Activated naive CD4-positive, alpha-beta T cell treated with anti-CD3 and anti-CD28 coated beads for 36 hours (primary cell): Measurements from ENCODE around the gene SLC26A2. TPM values are rescaled to one million over a fixed set of nuclear protein-coding genes. Genes with fewer than 3 reads are reported as not detected.
A peak's percentile ranks its signal among the peaks of the same experiment; 100 is the strongest.
"Not testable (repeated sequence)": the region's sequence is repeated elsewhere in the genome, so short reads cannot be mapped to it uniquely, and the experiment has no call there.

ENCODE experiments used
- CTCF ChIA-PET: fragments of 350-600 bp; sonication (Branson Sonifier 250); formaldehyde crosslinking; loops from one replicate; lab custom pipeline; 2021; ENCODE audit warnings: antibody characterized with exemption; lab: Charles Lee
- DNase-seq: peaks from one replicate; pipeline ENCODE4 v3.0.0-alpha.2; 2020
- H3K27ac Mint-ChIP-seq: one replicate; pipeline ENCODE4 v1.8.0; 2021; ENCODE audit warnings: mild to moderate bottlenecking, mixed read lengths
- H3K27me3 Mint-ChIP-seq: one replicate; pipeline ENCODE4 v1.8.0; 2021; ENCODE audit warnings: low read depth, mixed read lengths
- H3K36me3 Mint-ChIP-seq: one replicate; pipeline ENCODE4 v1.8.0; 2021; ENCODE audit warnings: low read depth, mixed read lengths
- H3K4me1 Mint-ChIP-seq: one replicate; pipeline ENCODE4 v1.8.0; 2021; ENCODE audit warnings: low read depth, mixed read lengths
- H3K4me3 Mint-ChIP-seq: one replicate; pipeline ENCODE4 v1.8.0; 2021; ENCODE audit warnings: mild to moderate bottlenecking, moderate library complexity, mixed read lengths
- H3K9me3 Mint-ChIP-seq: one replicate; pipeline ENCODE4 v1.8.0; 2021; ENCODE audit warnings: mixed read lengths
- intact Hi-C: fragments of 100-400 bp; cut with micrococcal nuclease; formaldehyde crosslinking; loops from one replicate; pipeline ENCODE4 v1.15.1; 2023
- total RNA-seq, 2 experiments: library from RNA; stranded (reverse); gene quantifications; one replicate each; pipeline ENCODE4 v1.2.3, GENCODE V29; 2021

The SLC26A2 gene
- total RNA-seq, 2 experiments from 2014 or later, result 3.5 to 3.7 TPM

- peaks cover 6% of the 10 kb centered on the region for H3K4me1 Mint-ChIP-seq
- H3K36me3 Mint-ChIP-seq, result no peaks in the 10 kb centered on the region
- H3K27me3 Mint-ChIP-seq, result no peaks in the 10 kb centered on the region
- peak; percentile 10 for DNase-seq
- no peak overlapping the region for H3K4me3 Mint-ChIP-seq
- CTCF ChIA-PET, result interaction anchor here (0.9 kb wide), 1 partner anchor 23 kb away, joined by 5 read pairs; no protein-coding TSS in a partner anchor
- H3K9me3 Mint-ChIP-seq, result no peaks in the 10 kb centered on the region
- intact Hi-C loops, result loop anchor here (1.0 kb wide), 1 partner anchor 19 kb away; no protein-coding TSS in a partner anchor
- no peak overlapping the region for H3K27ac Mint-ChIP-seq
Observed at GRCh38 chr5:149940077-149940574, 20.4 kb upstream of the SLC26A2 start.

GRCh38 chr5:149940941-149941644, 19.5 kb upstream of the SLC26A2 start:
- Mint-ChIP-seq H3K4me3 (no peak overlapping the region), H3K36me3 (no peaks in the 10 kb centered on the region), H3K9me3 (no peaks in the 10 kb centered on the region), H3K27me3 (no peaks in the 10 kb centered on the region), H3K27ac (no peak overlapping the region), H3K4me1 (peaks cover 6% of the 10 kb centered on the region)
- no peak for DNase-seq
- CTCF ChIA-PET, result no interaction called here
- intact Hi-C loops, result loop anchor here (1.0 kb wide), 1 partner anchor 18 kb away; no protein-coding TSS in a partner anchor

- H3K27me3 Mint-ChIP-seq, result no peaks in the 10 kb centered on the region
- CTCF ChIA-PET, result no interaction called here
- H3K4me1 Mint-ChIP-seq, result peaks cover 6% of the 10 kb centered on the region
- no peak for DNase-seq
- no peaks in the 10 kb centered on the region for H3K36me3 Mint-ChIP-seq
- intact Hi-C loops, result no loop called here
- H3K9me3 Mint-ChIP-seq, result no peaks in the 10 kb centered on the region
- no peak overlapping the region for H3K4me3 Mint-ChIP-seq
- H3K27ac Mint-ChIP-seq, result no peak overlapping the region
Observed at GRCh38 chr5:149941795-149942194, 18.8 kb upstream of the SLC26A2 start.

GRCh38 chr5:149942199-149942598, 18.4 kb upstream of the SLC26A2 start:
- Mint-ChIP-seq H3K4me1 (peaks cover 6% of the 10 kb centered on the region), H3K27ac (no peak overlapping the region)

GRCh38 chr5:149942741-149943169, 17.8 kb upstream of the SLC26A2 start:
- H3K4me1 Mint-ChIP-seq, H3K9me3 Mint-ChIP-seq, CTCF ChIA-PET: not testable (repeated sequence)

More at GRCh38 chr5:149942199-149942598, 18.4 kb upstream of the SLC26A2 start:
- H3K9me3 Mint-ChIP-seq, result no peaks in the 10 kb centered on the region
- H3K27me3 Mint-ChIP-seq, result no peaks in the 10 kb centered on the region
- CTCF ChIA-PET, result no interaction called here
- no peak overlapping the region for H3K4me3 Mint-ChIP-seq
- intact Hi-C loops, result no loop called here
- H3K36me3 Mint-ChIP-seq, result no peaks in the 10 kb centered on the region
- no peak for DNase-seq

GRCh38 chr5:149943177-149943949, 17.2 kb upstream of the SLC26A2 start:
- DNase-seq, H3K4me3 Mint-ChIP-seq, H3K27me3 Mint-ChIP-seq, CTCF ChIA-PET, H3K4me1 Mint-ChIP-seq, H3K27ac Mint-ChIP-seq, H3K9me3 Mint-ChIP-seq, H3K36me3 Mint-ChIP-seq, intact Hi-C loops: not testable (repeated sequence)

More at GRCh38 chr5:149942741-149943169, 17.8 kb upstream of the SLC26A2 start:
- DNase-seq, H3K27ac Mint-ChIP-seq, H3K4me3 Mint-ChIP-seq, intact Hi-C loops, H3K36me3 Mint-ChIP-seq, H3K27me3 Mint-ChIP-seq: not testable (repeated sequence)

- Mint-ChIP-seq H3K36me3 (no peaks in the 10 kb centered on the region), H3K4me1 (peaks cover 6% of the 10 kb centered on the region), H3K9me3 (no peaks in the 10 kb centered on the region), H3K27me3 (peaks cover 2% of the 10 kb centered on the region), H3K27ac (no peak within 1 kb of the TSS), H3K4me3 (no peak within 1 kb of the TSS)
- DNase-seq, result no peak
- intact Hi-C loops, result no loop called here
- CTCF ChIA-PET, result interaction anchor here (0.6 kb wide), 1 partner anchor 17 kb away, joined by 5 read pairs; no protein-coding TSS in a partner anchor
Observed at GRCh38 chr5:149944666-149945065, 15.9 kb upstream of the SLC26A2 start, which contains the start of gene PDE6A. Gene PDE6A, minus strand, starts transcription at chr5:149944793. Its CDS starts 120 bp downstream, at chr5:149944673.

- H3K27me3 Mint-ChIP-seq, result peaks cover 2% of the 10 kb centered on the region
- no peaks in the 10 kb centered on the region for H3K36me3 Mint-ChIP-seq
- H3K27ac Mint-ChIP-seq, result no peak overlapping the region
- CTCF ChIA-PET, result interaction anchor here (1.5 to 4.7 kb wide), 2 partner anchors 12 to 45 kb away, joined by 5 to 21 read pairs; no protein-coding TSS in a partner anchor
- H3K4me1 Mint-ChIP-seq, result no peaks in the 10 kb centered on the region
- H3K4me3 Mint-ChIP-seq, result no peak overlapping the region
- no peaks in the 10 kb centered on the region for H3K9me3 Mint-ChIP-seq
- intact Hi-C loops, result no loop called here
- no peak for DNase-seq
Observed at GRCh38 chr5:149946118-149946517, 14.4 kb upstream of the SLC26A2 start.

GRCh38 chr5:149948993-149949392, 11.6 kb upstream of the SLC26A2 start:
- CTCF ChIA-PET, result interaction anchor here (4.7 kb wide), 1 partner anchor 9 kb away, joined by 21 read pairs; no protein-coding TSS in a partner anchor
- Mint-ChIP-seq H3K36me3 (no peaks in the 10 kb centered on the region), H3K4me1 (no peaks in the 10 kb centered on the region), H3K27ac (no peak overlapping the region), H3K9me3 (no peaks in the 10 kb centered on the region), H3K27me3 (peaks cover 2% of the 10 kb centered on the region), H3K4me3 (no peak overlapping the region)
- intact Hi-C loops, result no loop called here
- DNase-seq, result no peak

- Mint-ChIP-seq H3K4me1 (no peaks in the 10 kb centered on the region), H3K27ac (no peak overlapping the region), H3K9me3 (no peaks in the 10 kb centered on the region), H3K36me3 (no peaks in the 10 kb centered on the region), H3K4me3 (no peak overlapping the region), H3K27me3 (peaks cover 2% of the 10 kb centered on the region)
- intact Hi-C loops, result no loop called here
- DNase-seq, result no peak
- CTCF ChIA-PET, result interaction anchor here (1.0 to 1.4 kb wide), 4 partner anchors 8 to 39 kb away, joined by 3 to 6 read pairs (median 4); no protein-coding TSS in a partner anchor
Observed at GRCh38 chr5:149951138-149951749, 9.3 kb upstream of the SLC26A2 start.

GRCh38 chr5:149953436-149954121, 7.0 kb upstream of the SLC26A2 start:
- no peaks in the 10 kb centered on the region for H3K4me1 Mint-ChIP-seq
- no peak for DNase-seq
- H3K27ac Mint-ChIP-seq, result no peak overlapping the region
- CTCF ChIA-PET, result no interaction called here
- H3K4me3 Mint-ChIP-seq, result no peak overlapping the region
- no peaks in the 10 kb centered on the region for H3K36me3 Mint-ChIP-seq
- intact Hi-C loops, result no loop called here
- H3K9me3 Mint-ChIP-seq, result no peaks in the 10 kb centered on the region
- peaks cover 2% of the 10 kb centered on the region for H3K27me3 Mint-ChIP-seq
